PC-3 (cell line): Measurements from ENCODE around the gene RNASE12. TPM values are rescaled to one million over a fixed set of nuclear protein-coding genes. Genes with fewer than 3 reads are reported as not detected.

Experiments
- ATAC-seq: fragments of 200-7000 bp; cut with Tn5 transposase; 2 replicates; pipeline ENCODE4 v1.9.1; 2020; ENCODE audit warnings: mild to moderate bottlenecking, moderate library complexity
- BruUV-seq: library from RNA; stranded (reverse); fragments of 400-500 nt; replicated peaks from 2 replicates; lab custom pipeline; 2021; lab: Mats Ljungman, UMichigan
- CTCF ChIA-PET: fragments of 300-600 bp; sonication (Branson Sonifier 250); formaldehyde crosslinking; loops from one replicate; lab custom pipeline; 2022; ENCODE audit warnings: antibody characterized with exemption; lab: Charles Lee
- POLR2A ChIA-PET: fragments of 300-600 bp; sonication (Branson Sonifier 250); formaldehyde crosslinking; loops from one replicate; lab custom pipeline; 2022; ENCODE audit warnings: antibody characterized with exemption; ENCODE audit not compliant: unreplicated experiment; lab: Charles Lee
- DNase-seq: peaks from one replicate; pipeline ENCODE4 v3.0.0-alpha.2; 2015
- H2AFZ ChIP-seq: fragments of 300-600 bp; sonication (generic); 2 replicates; pipeline ENCODE4 v1.6.0; 2016; ENCODE audit warnings: antibody characterized with exemption, low read length
- H3F3A ChIP-seq: fragments of 300-600 bp; sonication (generic); one replicate; pipeline ENCODE4 v1.6.0; 2017; ENCODE audit warnings: antibody characterized with exemption, low read length, control low read depth, mild to moderate bottlenecking; ENCODE audit not compliant: unreplicated experiment
- H3K27ac ChIP-seq: fragments of 300-600 bp; sonication (generic); 2 replicates; pipeline ENCODE4 v1.5.1; 2016; ENCODE audit warnings: mild to moderate bottlenecking, low read length
- H3K27me3 ChIP-seq: fragments of 300-600 bp; sonication (generic); 2 replicates; pipeline ENCODE4 v1.6.1; 2016; ENCODE audit warnings: low read length, mixed read lengths
- H3K36me3 ChIP-seq: fragments of 300-600 bp; sonication (generic); 2 replicates; pipeline ENCODE4 v1.6.1; 2016; ENCODE audit warnings: low read depth, mixed run types, low read length, mixed read lengths
- H3K4me1 ChIP-seq: fragments of 300-600 bp; sonication (generic); 2 replicates; pipeline ENCODE4 v1.5.1; 2016; ENCODE audit warnings: low read length; ENCODE audit not compliant: insufficient read depth
- H3K4me2 ChIP-seq: fragments of 300-600 bp; sonication (generic); 2 replicates; pipeline ENCODE4 v1.6.0; 2016; ENCODE audit warnings: low read length
- H3K4me3 ChIP-seq: fragments of 300-600 bp; sonication (generic); 2 replicates; pipeline ENCODE4 v1.5.1; 2016; ENCODE audit warnings: mild to moderate bottlenecking, low read length, mixed read lengths
- H3K79me2 ChIP-seq: fragments of 300-600 bp; sonication (generic); 2 replicates; pipeline ENCODE4 v1.6.1; 2017; ENCODE audit warnings: low read length, mixed read lengths
- H3K9ac ChIP-seq: fragments of 300-600 bp; sonication (generic); 2 replicates; pipeline ENCODE4 v1.6.0; 2016; ENCODE audit warnings: mild to moderate bottlenecking, low read length
- H3K9me2 ChIP-seq: fragments of 300-600 bp; sonication (generic); replicated peaks from 2 replicates; pipeline ENCODE4 v1.6.1; 2016; ENCODE audit warnings: mixed run types, low read length, mixed read lengths
- H3K9me3 ChIP-seq: fragments of 300-600 bp; sonication (generic); 2 replicates; pipeline ENCODE4 v1.6.1; 2016; ENCODE audit warnings: low read length, mixed read lengths
- H4K20me1 ChIP-seq: fragments of 300-600 bp; sonication (generic); 2 replicates; pipeline ENCODE4 v1.6.1; 2016; ENCODE audit warnings: low read length, mixed read lengths
- EZH2 ChIP-seq: fragments of 300-600 bp; sonication (generic); IDR thresholded peaks from one replicate; pipeline ENCODE4 v1.6.1; 2017; ENCODE audit warnings: antibody characterized with exemption, mild to moderate bottlenecking, low read length; ENCODE audit not compliant: unreplicated experiment
- EZH2phosphoT487 ChIP-seq: fragments of 300-600 bp; sonication (generic); IDR thresholded peaks from 2 replicates; pipeline ENCODE4 v1.6.1; 2018; ENCODE audit warnings: mild to moderate bottlenecking, antibody characterized with exemption, low read length, borderline replicate concordance
- intact Hi-C: fragments of 100-400 bp; cut with micrococcal nuclease; formaldehyde crosslinking; loops from 2 replicates; pipeline ENCODE4 v1.9.0; 2023
- total RNA-seq: library from RNA; depleted of rRNA; stranded (reverse); fragments of >200 nt; gene quantifications from 2 replicates; pipeline ENCODE4 v1.2.3, GENCODE V29; 2014
- TF ChIP-seq, protein P1 (sequence below): fragments of 300-600 bp; sonication (generic); conservative IDR thresholded peaks from 2 replicates; pipeline ENCODE4 v1.5.1; 2017; ENCODE audit warnings: antibody characterized with exemption, low read depth, mild to moderate bottlenecking, low read length

Gene RNASE12
- total RNA-seq, 1 experiment from 2014 or later = not detected

DNA sequence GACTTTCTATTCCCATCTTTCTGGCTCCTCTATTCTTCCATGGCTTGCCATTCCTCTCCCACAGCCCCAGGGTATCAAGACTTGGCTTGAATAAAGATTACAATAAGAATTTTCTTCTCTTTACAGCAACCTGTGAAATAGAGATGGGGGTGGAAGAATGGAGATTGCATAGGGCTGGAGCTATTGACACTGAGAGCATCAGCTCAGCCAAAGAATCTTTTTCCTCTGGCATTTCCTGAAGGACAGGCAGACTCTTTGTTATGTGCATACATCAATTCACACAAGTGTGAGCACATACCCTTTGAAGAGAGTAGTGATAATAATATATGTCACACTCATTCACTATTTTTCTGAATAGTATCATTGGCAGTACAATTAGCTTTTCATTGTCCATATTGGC lies 8.0 kb downstream of the RNASE12 start:
- Histone ChIP-seq H3K9me3 (no peaks in the 10 kb centered on the region), H3K4me1 (no peaks in the 10 kb centered on the region), H3K27me3 (peaks cover 65% of the 10 kb centered on the region), H2AFZ (no peak overlapping the region), H4K20me1 (no peaks in the 10 kb centered on the region), H3K36me3 (no peaks in the 10 kb centered on the region), H3K9me2 (no peaks in the 10 kb centered on the region), H3K4me2 (no peak overlapping the region), H3K9ac (no peak overlapping the region), H3K4me3 (no peak overlapping the region), H3K79me2 (no peaks in the 10 kb centered on the region), H3K27ac (no peak overlapping the region), H3F3A (no peaks in the 10 kb centered on the region)
- no peak for ATAC-seq
- TF ChIP-seq EZH2 (no peak), EZH2phosphoT487 (no peak)
- TF ChIP-seq, protein P1, sequence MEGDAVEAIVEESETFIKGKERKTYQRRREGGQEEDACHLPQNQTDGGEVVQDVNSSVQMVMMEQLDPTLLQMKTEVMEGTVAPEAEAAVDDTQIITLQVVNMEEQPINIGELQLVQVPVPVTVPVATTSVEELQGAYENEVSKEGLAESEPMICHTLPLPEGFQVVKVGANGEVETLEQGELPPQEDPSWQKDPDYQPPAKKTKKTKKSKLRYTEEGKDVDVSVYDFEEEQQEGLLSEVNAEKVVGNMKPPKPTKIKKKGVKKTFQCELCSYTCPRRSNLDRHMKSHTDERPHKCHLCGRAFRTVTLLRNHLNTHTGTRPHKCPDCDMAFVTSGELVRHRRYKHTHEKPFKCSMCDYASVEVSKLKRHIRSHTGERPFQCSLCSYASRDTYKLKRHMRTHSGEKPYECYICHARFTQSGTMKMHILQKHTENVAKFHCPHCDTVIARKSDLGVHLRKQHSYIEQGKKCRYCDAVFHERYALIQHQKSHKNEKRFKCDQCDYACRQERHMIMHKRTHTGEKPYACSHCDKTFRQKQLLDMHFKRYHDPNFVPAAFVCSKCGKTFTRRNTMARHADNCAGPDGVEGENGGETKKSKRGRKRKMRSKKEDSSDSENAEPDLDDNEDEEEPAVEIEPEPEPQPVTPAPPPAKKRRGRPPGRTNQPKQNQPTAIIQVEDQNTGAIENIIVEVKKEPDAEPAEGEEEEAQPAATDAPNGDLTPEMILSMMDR = no peak
- ChIA-PET CTCF (no interaction called here), POLR2A (no interaction called here)
- no peak for DNase-seq
- no TSS peak for BruUV-seq
- intact Hi-C loops = no loop called here

DNA sequence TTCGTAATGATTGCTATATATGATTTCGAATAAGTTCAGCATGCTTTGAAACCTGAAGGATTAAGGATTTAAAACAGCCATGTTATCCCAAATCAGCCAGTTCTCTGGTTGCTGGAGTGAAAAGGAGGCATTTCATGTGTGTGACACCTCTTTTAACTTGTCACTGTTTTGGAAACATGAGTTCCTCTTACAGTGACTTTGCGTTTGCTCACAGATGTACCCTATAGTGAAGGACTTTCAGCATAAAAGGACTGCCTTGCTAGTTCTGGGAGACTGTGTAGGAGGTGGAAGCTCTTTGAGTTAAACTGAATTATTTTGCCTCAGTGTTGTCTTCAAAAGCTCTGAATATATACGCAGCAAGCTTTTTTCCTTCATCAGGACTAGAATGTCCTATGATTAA lies 10.9 kb downstream of the RNASE12 start:
- ChIA-PET POLR2A (no interaction called here), CTCF (no interaction called here)
- Histone ChIP-seq H3K27me3 (peaks cover 38% of the 10 kb centered on the region), H3K27ac (no peak overlapping the region), H3F3A (no peaks in the 10 kb centered on the region), H3K9me2 (no peaks in the 10 kb centered on the region), H3K9ac (no peak overlapping the region), H4K20me1 (no peaks in the 10 kb centered on the region), H2AFZ (no peak overlapping the region), H3K9me3 (no peaks in the 10 kb centered on the region), H3K4me2 (no peak overlapping the region), H3K4me1 (no peaks in the 10 kb centered on the region), H3K4me3 (no peak overlapping the region), H3K36me3 (no peaks in the 10 kb centered on the region), H3K79me2 (no peaks in the 10 kb centered on the region)
- TF ChIP-seq, protein P1 = no peak
- no peak for TF ChIP-seq EZH2phosphoT487
- no peak for TF ChIP-seq EZH2
- intact Hi-C loops = no loop called here
- no TSS peak for BruUV-seq
- no peak for ATAC-seq
- no peak for DNase-seq

DNA sequence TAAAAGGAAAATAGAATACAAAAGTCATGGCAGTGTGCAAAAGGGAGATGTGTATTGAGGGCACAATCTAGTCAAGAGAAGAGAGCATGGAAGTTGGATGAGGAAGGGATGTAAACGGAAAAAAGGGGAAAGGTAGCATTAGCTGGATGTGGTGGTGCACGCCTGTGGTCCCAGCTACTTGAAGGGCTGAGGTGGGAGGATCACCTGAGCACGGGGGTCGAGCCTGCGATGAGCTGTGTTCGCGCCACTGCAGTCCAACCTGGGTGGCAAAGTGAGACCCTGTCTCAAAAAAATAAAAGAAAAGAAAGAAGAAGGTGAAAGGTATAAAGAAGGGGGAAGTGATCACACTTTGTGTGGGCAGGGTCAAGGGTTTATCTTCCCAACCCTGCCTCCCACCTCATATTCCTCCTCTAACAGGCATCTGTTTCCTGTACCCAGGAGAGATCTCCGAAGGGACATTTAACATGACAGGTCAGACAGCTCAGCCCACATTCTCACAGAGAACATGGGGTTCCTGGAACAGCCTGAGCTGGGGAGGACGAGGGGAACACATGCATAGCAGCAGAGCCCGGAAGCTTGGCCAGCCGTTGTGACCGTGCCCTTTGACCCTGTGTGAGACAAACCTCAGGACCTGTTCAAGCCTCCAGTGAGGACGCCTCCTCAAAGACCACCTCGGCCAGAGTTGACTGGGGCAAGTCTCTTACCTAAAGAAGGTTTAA lies 12.2 kb downstream of the RNASE12 start:
- H3K4me2 ChIP-seq = no peak overlapping the region
- no TSS peak for BruUV-seq
- no peak overlapping the region for H3K27ac ChIP-seq
- no peaks in the 10 kb centered on the region for H3K9me2 ChIP-seq
- H2AFZ ChIP-seq = no peak overlapping the region
- no peaks in the 10 kb centered on the region for H3K9me3 ChIP-seq
- peaks cover 25% of the 10 kb centered on the region for H3K27me3 ChIP-seq
- POLR2A ChIA-PET = no interaction called here
- no peak overlapping the region for H3K4me3 ChIP-seq
- CTCF ChIA-PET = no interaction called here
- no peaks in the 10 kb centered on the region for H4K20me1 ChIP-seq
- DNase-seq (no peak), ATAC-seq (no peak)
- no peaks in the 10 kb centered on the region for H3K79me2 ChIP-seq
- H3K36me3 ChIP-seq = no peaks in the 10 kb centered on the region
- intact Hi-C loops = no loop called here
- TF ChIP-seq, protein P1 = no peak
- TF ChIP-seq EZH2phosphoT487 = no peak
- no peak for TF ChIP-seq EZH2
- no peaks in the 10 kb centered on the region for H3F3A ChIP-seq
- H3K4me1 ChIP-seq = no peaks in the 10 kb centered on the region
- H3K9ac ChIP-seq = no peak overlapping the region
